GM20000 (cell line): Measurements from ENCODE around the gene FAM124A.

Experiments used
- DNase-seq: peaks from one replicate; pipeline ENCODE4 v3.0.0; 2012; ENCODE audit warnings: low spot score
- TF ChIP-seq, protein P1 (sequence below): IDR thresholded peaks from 2 replicates; pipeline ENCODE4 v1.5.1; 2012; ENCODE audit warnings: mild to moderate bottlenecking, control low read depth; ENCODE audit errors: extremely low read depth, missing control alignments

Gene FAM124A

DNA sequence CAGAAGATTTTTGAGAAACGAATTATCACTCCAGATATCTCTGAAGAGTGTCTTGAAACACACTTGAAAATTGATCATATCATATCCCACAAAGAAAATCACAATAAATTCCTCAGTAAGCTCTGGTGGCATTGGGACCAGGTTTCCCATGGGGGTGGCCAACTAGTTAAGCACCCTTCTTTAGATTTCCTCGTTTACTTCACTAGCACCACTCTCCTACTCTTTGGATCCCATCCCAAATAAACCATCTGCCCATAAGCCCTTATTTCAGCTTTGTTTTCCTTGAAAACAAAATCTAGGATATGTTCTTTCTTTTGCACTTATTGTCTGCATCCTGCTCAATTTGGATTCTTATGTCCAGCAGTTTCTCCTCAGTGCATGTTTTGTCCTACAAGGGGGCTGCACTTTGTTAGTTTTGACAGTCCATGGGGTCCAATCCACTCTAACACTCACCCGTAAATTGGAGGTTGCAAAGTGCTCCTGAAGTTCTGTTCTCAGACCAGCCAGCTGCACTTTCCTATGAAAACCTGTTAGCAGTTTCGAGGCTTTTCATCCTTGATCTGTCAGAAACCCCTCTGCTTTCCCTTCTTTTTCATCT, 40.3 kb upstream of the FAM124A start:
- DNase-seq, result no peak
- TF ChIP-seq, protein P1, sequence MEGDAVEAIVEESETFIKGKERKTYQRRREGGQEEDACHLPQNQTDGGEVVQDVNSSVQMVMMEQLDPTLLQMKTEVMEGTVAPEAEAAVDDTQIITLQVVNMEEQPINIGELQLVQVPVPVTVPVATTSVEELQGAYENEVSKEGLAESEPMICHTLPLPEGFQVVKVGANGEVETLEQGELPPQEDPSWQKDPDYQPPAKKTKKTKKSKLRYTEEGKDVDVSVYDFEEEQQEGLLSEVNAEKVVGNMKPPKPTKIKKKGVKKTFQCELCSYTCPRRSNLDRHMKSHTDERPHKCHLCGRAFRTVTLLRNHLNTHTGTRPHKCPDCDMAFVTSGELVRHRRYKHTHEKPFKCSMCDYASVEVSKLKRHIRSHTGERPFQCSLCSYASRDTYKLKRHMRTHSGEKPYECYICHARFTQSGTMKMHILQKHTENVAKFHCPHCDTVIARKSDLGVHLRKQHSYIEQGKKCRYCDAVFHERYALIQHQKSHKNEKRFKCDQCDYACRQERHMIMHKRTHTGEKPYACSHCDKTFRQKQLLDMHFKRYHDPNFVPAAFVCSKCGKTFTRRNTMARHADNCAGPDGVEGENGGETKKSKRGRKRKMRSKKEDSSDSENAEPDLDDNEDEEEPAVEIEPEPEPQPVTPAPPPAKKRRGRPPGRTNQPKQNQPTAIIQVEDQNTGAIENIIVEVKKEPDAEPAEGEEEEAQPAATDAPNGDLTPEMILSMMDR, result no peak

DNA sequence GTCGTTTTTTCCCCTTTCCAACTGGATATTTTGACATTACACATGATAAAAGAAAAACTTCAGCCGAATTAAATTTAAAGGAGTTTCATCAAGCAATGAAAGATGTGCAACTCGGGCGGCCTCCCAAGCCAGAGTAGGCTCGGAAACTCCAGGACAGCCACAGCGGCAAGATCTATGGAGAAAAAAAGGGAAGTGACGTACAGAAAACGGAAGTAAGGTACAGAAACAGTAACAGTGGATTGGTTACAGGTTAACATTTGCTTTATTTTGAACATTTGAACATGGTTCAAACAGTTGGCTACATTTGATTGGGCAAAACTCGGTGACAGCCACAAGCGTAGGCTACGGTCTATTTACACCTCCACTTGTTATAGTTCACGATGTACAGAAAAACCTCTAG, 30.5 kb upstream of the FAM124A start:
- TF ChIP-seq, protein P1, result no peak
- DNase-seq, result no peak

DNA sequence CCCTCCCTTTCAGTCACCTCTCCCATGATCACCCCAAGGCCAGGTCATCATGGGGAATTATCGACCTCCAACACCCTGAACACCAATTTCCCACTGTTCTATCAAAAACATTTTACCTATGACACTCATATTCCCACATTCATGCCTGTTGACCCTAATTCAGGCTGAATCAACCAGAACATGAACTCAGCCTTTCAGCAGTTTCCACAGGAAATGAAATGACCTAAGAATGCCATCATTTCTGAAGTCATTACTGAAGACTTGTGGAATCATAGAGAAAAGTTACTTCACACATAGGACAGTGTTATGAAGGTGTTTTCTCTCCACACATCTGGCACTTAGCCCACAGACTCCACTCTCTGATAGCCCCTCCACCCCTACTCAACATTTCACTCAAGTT, 29.9 kb upstream of the FAM124A start:
- no peak for DNase-seq
- TF ChIP-seq, protein P1, result no peak

DNA sequence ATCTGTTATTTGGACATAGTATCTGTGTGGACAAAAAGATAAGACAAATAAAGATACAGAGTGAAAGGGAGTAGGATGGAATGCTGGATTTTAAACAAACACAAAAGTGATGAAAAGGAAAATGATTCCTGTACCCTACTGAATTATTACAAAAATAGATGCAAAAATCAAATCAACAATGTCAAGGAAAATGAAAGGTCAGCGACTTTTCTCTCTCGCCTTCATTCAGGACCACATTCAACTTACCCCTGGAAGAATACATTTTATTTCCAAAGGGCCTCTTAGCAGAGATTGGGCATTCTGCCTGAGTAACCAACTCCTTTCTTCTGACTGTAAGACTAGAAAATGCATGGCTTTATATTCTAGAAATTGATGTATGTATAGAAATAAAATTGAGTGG, 28.8 kb upstream of the FAM124A start:
- TF ChIP-seq, protein P1, result no peak
- DNase-seq, result no peak

DNA sequence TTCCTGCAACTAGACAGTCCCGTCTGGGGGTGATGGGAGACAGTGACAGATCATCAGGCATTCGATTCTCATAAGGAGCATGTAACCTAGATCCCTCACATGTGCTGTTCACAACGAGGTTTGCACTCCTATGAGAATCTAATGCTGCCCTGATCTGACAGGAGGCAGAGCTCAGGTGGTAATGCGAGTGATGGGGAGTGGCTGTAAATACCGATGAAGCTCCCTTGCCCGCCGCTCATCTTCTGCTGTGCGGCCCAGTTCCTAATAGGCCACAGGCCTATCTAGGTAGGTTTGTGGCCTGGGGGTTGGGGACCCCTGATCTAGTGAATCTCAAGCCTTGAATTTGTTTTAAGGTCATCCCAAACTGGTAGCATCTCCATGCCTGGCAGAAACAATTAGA, 27.3 kb upstream of the FAM124A start:
- no peak for DNase-seq
- TF ChIP-seq, protein P1, result no peak

DNA sequence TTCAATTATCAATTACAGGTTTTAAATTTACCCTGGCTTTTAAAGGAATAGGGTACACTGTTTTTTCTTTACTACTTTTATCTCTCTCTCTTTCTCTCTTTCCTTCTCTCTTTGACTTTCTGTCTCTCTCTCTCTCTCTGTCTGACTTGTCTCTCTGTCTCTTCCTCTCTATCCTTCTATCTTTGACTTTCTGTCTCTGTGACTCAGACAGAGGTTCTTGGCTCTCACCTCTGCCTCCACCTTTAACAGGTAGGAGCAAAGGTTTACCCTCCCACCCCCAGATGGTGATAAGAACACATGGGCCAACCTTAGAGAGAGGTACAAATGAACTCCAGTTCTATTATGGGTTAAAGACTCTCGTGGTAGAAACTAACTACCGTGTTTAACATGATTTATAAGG, 20.3 kb upstream of the FAM124A start:
- TF ChIP-seq, protein P1, result no peak
- DNase-seq, result no peak

DNA sequence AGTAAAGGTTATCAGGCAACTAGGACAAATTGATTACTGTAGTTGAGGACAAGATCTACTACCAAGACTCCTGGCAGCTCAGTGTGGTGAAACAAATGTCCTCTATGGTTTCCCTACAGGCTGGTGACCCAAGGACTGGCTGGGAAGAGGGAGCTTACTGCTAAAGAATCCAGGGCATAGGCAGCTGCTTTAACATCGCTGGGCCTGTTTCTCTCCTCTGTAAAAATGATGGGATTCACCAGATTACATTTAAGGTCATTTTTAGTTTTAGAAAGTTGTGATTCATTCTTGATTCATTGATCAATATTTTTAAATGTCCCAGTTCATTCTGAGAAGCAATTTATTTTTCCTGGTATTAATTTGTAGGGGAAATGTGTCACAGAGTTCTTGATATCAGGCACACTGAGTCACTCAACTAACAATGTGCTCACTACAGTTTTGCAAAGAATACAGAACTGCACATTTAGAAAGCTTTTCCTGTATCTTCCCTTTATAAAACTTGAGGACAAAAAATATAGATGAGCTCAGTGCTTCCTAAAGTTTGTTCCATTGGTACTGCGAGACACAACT, 19.6 kb upstream of the FAM124A start:
- DNase-seq, result no peak
- TF ChIP-seq, protein P1, result no peak
